GM23248 (cell line): ENCODE measurements around the gene TMEM229B.

Experiments
- EZH2 ChIP-seq: fragments of 200-600 bp; sonication (generic); IDR thresholded peaks from 2 replicates; pipeline ENCODE4 v1.6.1; 2018; ENCODE audit warnings: antibody characterized with exemption, mild to moderate bottlenecking; ENCODE audit not compliant: insufficient read depth, poor library complexity, severe bottlenecking
- EZH2phosphoT487 ChIP-seq: fragments of 200-600 bp; sonication (generic); IDR thresholded peaks from 2 replicates; pipeline ENCODE4 v1.6.1; 2018; ENCODE audit warnings: antibody characterized with exemption, moderate library complexity, mild to moderate bottlenecking, low read depth; ENCODE audit not compliant: insufficient read depth

GRCh38 chr14:67447033-67447381 lies 41.5 kb downstream of the TMEM229B start:
- no peak for TF ChIP-seq EZH2
- TF ChIP-seq EZH2phosphoT487, result no peak
